CD4-positive, alpha-beta T cell treated with Interleukin-17A for 4 hours (primary cell): ENCODE results near the gene MACROD2.
"Not testable (repeated sequence)": the region's sequence is repeated elsewhere in the genome, so short reads cannot be mapped to it uniquely, and the experiment has no call there.

Source experiments
- DNase-seq: peaks from one replicate; pipeline ENCODE4 v3.0.0-alpha.2; 2020; ENCODE audit warnings: mixed read lengths

Gene MACROD2

DNA sequence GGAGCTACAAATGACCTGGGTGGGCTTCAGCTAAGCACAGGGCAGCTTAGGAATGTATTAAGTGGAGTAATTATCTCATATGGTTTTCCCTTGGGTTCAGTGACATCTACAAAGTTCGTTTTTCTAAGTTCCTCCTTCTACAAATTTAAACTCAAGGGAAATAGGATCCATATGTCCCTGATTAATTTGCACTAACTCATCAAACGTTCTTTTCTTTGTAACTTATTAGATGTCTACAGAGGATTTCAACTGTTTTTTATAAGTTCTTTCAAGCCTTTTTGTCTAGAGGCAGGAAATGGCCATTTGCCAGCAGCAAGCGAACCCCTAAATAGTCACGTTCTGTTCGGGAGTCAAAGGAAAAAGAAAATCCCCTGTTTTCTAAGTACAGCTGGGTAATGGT lies 1517.6 kb downstream of the MACROD2 start:
- DNase-seq, result no peak

DNA sequence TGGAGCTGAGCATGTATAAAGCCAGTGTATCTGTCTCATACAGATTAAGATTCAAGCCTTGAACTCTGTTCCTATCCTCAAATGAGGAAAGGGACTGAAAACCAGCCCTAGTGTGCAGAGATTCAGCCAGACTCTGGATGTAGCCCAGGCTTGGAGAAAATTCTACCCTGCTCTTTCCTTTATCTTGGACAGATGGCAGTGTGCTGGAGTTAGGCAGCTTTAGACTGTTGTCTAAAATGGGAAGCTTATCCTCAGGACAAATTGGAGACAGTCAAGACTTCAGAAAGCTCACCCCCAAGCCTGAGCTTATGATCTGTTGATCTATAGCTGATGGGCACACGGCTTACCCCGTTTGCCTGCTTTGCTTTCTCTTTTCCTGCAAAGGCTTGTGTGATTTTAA lies 1520.4 kb downstream of the MACROD2 start:
- DNase-seq, result no peak

DNA sequence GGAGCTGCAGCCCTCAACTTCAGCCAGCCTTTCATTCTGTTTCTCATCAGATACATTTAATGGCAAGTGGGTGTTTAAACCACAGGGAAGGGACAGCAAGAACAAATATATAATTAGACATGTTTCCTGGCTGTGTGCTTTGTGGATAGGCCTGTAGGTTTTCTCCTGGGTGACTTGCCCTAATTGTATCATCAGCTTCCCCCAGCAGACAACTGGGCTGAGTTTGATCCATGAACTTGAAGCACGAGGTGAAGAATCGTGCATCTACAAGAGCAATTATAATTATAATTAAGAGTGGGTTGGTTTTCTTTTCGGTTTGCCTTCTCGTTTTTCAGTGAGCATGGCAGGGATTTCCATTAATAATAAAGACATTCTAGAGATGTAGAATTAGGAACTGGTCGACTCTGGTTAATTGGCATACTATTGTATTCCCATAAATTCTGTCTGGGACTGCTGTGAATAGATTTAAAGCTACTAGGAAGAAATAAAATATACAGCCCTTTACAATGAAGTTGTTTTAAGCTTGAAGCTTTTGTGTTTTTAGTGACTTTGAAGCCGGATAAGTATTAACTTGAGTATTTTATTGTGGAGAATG lies 1525.7 kb downstream of the MACROD2 start:
- DNase-seq, result no peak

DNA sequence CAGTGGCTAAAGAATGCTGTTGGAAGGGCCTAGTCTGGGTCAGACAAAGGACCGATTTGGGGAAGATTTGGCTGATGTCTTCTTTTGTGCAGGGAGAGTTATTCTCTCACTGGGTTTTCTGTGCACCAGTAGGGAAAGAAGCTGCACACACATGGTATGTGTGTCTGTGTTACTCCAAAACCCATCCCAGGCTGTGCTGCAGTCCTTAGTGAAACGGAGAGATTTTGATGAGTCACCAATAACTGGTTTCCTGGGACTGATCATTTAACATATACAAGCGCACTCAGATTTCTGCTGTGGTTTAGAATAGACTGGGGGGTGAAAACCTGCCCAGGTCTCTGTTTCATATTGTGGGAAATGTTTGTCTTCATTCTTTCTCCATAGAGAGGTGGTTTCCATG lies 1528.1 kb downstream of the MACROD2 start:
- DNase-seq, result no peak

DNA sequence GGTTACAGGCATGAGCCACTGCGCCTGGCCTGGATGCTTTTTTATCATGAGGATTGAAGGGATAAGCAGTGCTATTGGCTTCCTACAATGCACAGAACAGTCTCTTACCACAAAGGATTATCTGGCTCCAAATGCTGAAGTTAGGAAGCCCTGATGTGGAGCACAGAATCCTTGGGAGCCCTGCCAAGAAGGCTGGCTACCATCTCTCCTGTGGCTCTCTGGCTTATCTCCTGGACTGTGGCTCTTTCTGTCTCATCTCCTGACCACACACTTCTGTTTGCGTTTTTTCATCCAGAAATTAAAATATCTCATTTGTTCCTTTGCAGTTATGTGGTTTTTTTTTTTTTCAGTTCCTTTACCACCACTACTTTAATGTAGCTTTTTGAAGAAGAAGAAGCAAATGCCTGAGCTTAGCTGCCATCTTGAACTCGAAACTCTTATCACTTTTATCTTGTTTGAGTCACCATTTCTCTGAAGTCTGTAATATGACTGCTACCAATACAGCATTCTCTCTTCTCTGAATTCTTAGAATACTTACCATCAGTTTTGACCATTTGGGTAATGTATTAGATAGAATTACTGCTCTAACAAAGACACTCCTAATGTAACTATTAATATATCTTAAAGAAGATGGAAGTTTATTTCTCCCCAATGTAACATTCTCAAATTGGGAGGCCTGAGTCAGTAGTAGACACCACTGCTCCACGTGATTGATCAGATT lies 1533.2 kb downstream of the MACROD2 start:
- no peak for DNase-seq

DNA sequence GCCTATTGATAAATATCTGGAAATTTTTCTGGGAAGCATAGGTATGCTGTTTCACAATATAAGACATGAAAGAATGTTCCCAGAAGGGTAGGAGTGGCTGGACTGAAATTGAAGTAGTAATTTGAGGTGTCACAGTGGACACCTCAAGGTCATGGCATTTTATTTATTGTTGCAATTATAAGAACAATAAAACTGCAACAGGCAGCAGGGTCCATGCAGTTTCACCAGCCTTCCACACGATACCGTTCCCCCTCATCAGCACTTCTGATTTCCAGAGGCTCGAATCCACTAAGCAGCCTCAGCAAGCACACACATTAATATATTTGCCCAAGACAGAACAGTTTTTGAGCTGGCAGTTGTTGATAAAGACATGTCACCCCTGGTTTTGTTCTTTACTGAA lies 1540.5 kb downstream of the MACROD2 start:
- no peak for DNase-seq

DNA sequence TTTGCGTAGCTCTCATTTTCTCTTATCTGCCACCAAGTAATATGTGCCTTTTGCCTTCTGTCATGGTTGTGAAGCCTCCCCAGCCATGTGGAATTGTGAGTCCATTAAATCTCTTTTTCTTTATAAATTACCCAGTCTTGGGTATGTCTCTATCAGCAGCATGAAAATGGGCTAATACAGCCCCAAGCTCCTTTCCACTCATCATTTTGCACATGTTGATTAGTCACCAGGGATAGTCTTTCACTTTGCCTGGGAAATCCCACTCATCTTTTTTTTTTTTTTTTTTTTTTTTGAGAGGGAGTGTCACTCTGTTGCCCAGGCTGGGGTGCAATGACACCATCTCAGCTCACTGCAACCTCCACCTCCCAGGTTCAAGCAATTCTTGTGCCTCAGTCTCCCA lies 1541.9 kb downstream of the MACROD2 start:
- not testable (repeated sequence) for DNase-seq

DNA sequence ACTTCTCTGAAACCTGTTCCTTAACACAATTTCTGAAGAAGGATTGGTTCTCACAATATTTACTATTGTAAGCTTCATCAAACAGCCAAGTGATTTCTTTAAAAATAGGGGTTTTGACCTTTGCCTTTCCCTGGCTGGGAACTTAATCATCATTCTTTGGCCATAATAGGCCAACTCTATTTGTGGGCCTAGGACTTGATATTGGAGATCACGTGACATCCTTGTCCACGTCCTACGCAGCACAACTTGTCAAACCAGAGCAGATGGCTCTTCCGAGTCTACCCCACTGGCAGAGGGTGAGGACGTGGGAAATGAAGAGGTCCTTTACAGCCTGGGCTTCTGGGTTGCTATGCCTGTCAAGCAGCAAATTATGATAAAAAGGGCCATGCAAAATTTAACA lies 1547.3 kb downstream of the MACROD2 start:
- DNase-seq, result no peak

DNA sequence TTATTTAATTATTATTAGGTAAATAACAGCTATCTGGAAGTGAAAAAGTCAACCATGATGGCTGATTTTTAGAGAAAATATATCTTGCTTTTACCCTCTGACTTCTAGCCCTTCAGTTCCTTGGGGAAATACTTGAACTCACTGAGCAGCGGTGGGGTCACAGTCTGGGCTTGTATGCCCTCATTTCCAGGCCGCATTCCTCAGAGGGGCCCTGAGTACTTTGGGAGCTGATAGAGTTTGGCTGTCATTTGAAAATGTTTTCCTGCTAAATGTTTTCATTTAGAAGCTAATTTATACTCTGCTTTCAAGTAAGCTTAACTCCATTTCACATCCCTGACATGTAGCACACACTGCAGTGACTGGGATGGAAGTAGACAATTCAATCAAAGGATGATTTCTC lies 1549.4 kb downstream of the MACROD2 start:
- DNase-seq, result no peak

DNA sequence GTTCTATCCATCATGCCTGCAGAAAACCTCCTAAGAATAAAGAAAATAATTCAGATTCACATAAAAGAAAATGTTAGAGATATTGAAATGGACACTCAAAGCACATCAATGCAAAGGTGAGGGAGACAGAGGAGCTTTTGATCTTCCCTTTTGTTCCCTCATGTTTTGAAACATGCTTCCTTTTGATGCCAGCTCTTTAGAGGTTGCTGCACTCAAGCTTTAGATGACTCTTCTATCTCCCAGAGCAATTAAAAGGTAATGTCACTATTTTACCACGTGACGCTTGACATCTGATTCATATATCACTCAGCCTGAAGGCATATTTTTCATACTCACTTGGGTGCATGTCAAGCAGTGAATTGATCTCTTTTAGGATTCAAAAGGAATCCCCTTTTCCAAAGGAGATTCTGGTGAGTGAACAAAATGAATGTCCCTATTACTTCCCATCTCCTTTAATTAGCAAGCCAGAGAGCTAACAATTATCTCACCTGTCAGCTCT lies 1551.3 kb downstream of the MACROD2 start:
- DNase-seq, result no peak

DNA sequence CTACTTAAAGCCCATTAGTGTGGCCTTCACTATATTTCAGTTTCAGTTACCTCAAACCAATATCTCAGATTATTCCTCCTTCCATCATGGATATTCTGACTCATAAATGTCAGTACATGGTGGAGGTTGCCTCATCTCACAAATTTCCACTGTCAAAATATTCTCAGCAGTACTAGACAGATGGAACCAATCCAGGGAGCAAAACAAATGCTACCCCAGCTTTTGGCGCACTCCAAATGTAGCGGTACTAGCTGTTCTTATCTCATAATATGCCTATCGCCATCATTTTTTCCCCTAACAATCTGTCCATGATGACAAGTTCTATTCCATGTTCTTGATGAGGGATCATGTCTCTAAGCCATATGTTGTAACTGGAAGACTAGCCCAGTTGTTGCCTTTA lies 1551.8 kb downstream of the MACROD2 start:
- DNase-seq, result no peak

DNA sequence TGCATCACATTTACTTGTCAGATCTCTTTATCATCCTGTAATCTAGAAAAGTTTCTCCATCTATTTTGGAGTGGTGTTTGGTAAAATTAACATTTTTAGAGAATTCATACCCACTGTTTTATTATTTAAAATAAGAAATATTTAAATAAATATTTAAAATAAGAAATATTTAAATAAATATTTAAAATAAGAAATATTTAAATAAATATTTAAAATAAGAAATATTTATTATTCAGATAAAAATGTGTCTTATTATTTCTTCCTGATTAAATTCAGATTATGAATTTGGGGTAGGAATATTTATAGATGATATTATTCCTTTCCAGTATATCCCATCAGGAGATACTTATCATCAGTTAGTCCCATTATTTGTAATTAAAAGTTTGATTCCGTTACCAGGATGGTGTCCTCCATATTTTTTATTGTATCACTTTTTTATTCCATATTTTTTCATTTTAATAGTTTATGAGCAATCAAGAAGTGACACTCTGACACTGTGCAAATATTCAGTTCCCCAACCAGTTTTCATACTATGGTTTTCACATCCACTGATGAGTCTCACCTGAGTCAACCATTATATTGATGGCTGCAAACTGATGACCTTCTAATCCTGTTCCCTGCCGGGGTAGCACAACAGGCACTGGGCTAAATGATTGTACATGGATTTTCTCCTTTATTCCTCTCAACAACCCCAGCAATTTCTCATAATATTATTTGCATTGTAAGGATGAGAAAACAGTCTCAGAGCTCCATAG lies 1555.0 kb downstream of the MACROD2 start:
- no peak for DNase-seq

DNA sequence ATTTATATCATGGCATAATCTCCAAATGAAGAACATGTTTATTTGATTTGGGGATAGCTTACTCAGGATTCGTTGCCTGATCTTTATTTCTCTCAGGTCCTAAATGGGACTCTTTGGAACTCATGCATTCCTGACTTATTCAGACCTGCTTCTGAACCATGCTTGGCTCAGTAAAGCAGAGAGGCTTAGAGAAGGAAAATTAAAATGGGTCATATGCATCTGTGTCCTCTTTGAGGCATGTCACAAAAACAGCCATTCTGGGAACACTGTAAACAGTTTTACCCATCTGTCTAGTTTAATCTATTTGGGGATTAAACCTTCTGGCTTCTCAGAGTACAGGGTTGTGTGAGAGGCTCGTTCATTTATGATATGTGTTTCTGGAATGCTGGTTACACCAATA lies 1560.6 kb downstream of the MACROD2 start:
- no peak for DNase-seq

DNA sequence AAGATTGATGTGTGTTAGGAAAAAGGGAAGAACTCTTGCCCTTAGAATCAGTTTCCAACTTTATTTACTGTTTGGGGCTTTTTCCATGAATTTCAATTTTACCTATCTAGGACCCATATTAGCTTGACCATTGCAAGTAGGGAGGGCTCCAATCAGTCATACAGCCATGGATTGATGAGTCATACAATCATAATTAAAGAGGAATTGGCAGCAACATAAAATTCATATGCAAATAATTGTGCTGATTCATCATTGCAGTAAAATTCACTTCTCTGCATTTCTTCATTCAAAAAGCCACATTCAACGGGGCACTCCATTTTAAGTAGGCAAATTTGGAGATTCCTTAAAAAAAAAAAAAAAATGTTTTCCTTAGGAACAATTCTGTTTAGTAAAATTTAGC lies 1561.6 kb downstream of the MACROD2 start:
- DNase-seq, result no peak

DNA sequence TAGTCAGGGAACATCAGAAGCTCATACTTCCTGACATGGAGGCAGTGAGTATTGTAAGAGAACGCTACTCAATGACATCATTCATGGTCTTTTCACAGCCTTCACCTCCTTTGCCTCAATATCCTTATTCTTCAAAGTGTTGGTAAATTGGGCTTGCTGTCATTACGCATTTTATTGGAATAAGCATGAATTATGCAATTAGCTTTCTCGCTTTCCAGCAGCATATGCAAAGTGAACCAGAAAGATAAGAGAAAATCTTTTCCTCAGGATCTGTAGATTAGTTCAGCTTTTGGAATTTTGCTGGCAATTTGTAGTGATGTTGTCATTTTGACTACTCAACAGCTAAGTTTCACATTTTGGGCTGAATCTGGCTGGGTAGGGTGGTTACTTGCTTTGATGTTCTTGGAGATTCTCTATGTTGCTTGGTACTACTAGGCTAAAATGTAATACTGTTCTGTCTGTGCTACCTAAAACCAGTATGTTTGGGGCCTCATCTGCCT lies 1565.8 kb downstream of the MACROD2 start:
- DNase-seq, result no peak

DNA sequence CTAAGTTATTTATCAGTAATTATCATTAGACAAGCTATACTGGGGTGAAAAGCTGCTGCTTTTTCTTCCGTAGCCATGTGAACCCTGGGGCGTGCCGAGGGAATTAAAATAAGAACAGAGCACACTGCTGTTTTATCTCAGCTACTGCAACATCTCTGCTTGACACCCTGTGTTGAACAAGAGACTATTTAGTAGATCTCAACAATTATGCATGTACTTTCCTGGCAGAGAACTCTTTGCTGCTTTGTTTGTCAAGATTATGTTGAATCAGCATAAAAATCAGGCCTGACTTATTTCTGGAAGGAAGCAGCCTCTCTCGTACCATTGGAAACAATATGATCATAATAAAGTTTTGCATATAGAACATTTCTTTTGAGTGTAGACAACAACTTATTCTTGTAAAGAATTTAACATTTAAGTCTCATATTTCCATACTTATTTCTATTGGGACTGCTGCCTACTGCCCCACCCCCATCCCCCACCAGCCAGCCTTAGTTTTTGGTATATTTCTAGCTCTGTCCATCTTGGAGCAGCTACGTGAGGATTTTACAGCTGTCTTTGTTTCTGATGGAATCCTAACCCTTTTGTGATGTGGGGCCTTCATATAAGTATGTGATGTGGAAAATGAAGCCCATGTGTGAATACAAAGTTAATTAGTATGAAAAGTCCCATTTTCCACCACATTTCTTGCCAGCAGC lies 1566.5 kb downstream of the MACROD2 start:
- no peak for DNase-seq

DNA sequence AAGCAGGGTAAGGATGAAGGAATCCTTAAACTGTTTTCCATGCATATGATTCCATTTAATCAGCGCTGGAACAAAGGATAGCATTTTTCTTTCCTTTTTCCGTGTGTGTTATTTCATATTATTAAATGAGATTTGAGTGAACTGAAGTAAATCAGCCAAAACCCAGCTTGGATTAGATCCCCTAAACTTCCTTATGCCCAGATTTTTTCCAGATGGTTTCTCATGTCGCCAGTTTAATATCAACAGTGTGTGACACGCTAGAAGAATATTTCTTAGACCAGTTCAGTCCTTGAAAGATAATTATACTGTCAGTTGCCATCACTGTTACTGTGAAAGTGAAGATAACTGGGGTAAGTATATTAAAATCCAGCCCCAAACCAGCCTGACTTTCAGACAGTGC lies 1568.5 kb downstream of the MACROD2 start:
- no peak for DNase-seq

DNA sequence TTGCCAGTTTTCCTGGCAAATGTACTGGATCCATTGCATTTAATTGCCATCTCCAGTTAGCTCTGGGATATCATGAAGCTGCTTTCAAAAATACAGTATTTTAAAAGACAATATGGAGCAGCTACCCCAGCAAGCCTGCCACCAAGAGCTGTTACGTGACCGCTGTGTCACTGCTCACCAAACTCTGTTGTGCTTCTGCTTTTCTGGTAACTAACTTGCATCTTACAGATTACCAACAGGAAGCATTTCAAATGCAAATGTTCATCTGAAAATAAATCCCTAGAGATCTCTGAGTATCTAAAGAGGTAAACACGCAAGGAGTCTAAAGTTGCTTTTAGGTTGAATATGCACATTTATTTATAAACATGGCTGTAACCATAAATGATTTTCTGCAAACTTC lies 1569.7 kb downstream of the MACROD2 start:
- no peak for DNase-seq

DNA sequence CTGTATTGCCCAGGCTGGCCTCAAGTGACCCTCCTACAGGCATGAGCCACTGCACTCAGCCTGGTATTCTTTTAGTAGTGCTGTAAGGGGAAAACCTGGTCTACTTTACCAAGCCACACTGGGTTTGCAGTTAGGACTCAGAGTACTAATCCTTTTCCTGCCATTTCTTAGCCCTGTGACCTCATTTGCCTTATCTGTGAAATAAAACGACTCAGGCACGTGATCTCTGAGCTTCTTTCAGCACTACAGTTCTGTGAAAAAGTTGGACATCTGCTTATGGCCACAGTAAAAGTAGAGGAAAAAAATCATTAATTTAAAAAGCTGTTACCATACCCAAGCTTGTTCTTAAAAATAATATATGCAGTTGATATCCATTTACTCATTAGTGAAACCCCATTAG lies 1570.5 kb downstream of the MACROD2 start:
- no peak for DNase-seq

DNA sequence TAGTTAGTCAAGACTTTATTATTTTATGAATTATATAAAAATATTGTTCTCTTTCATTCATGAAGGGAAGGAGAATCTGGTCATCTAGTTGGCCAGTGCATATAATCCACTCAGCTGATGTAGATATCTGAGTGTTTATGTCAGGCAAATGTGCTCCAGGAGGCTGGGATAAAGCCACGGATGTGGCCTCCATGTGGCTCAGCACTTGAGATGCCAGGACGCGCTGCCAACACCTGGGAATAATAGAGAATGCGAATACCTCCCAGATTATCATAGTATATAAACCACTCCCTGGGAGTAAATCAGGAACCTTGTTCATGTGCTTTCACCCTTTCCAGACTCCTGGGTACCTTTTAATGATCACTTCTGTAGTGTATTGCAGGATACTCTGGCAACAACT lies 1571.9 kb downstream of the MACROD2 start:
- DNase-seq, result no peak

DNA sequence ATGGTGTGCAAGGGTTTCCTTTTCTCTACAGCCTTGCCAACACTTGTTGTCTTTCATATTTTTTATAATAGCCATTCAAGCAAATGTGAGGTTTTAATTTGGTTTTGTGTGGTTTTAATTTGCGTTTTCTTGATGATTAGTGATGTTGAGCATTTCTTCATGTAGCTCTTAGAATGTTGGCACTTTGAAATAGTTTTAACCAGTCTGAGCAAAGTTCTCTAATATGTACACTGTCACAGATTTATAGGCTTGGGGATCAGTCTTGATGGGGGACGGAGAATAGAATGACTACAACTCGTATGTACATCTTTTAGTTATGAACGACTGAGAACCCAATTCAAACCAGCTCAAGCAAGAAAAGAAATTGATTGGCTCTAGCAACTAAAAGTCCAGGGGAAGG lies 1574.8 kb downstream of the MACROD2 start:
- DNase-seq, result no peak

DNA sequence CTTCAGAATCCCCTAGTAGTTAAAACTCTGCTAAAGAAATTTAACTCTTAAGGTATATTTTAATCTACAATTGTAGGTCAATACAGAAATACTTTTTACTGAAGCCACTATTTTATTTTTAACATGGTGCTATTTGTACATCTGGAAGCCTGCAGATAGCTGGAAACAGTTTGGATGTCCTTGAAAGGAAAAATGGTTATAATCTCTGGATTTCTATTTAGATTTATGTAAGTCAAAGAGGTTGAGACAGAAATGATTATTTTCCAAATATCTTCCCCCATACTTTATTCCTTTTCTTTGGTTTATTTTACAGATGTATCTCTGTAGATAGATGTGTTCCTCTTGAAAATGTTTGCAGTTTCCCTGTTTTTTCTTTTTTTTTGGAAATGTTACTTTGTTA lies 1575.7 kb downstream of the MACROD2 start:
- no peak for DNase-seq

DNA sequence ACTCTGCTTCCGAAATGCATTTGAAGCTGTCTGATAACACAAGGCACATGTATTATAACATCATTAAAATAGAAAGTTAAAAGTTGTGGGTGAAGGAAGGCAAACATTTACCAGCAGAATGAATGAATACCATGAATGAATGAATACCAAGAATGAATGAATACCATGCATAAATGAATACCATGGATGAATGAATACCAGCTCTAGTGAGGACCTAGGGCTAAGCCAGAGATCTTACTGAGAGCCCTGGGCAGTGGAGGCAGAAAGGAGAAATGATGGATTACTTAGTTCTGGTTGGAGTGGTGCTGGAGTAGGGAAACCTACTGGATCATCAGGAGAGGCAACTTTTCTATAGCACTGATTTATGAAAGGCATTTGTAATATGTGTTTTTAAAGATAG lies 1579.9 kb downstream of the MACROD2 start:
- no peak for DNase-seq
